Activated gamma-delta T cell treated with Interleukin-2 at 50 U/mL for 16 hours (primary cell): ENCODE results near the gene RPTOR.
"Not testable (repeated sequence)": the region's sequence is repeated elsewhere in the genome, so short reads cannot be mapped to it uniquely, and the experiment has no call there.

Source experiments
- DNase-seq: peaks from one replicate; pipeline ENCODE4 v3.0.0-alpha.2; 2020

RPTOR gene

DNA sequence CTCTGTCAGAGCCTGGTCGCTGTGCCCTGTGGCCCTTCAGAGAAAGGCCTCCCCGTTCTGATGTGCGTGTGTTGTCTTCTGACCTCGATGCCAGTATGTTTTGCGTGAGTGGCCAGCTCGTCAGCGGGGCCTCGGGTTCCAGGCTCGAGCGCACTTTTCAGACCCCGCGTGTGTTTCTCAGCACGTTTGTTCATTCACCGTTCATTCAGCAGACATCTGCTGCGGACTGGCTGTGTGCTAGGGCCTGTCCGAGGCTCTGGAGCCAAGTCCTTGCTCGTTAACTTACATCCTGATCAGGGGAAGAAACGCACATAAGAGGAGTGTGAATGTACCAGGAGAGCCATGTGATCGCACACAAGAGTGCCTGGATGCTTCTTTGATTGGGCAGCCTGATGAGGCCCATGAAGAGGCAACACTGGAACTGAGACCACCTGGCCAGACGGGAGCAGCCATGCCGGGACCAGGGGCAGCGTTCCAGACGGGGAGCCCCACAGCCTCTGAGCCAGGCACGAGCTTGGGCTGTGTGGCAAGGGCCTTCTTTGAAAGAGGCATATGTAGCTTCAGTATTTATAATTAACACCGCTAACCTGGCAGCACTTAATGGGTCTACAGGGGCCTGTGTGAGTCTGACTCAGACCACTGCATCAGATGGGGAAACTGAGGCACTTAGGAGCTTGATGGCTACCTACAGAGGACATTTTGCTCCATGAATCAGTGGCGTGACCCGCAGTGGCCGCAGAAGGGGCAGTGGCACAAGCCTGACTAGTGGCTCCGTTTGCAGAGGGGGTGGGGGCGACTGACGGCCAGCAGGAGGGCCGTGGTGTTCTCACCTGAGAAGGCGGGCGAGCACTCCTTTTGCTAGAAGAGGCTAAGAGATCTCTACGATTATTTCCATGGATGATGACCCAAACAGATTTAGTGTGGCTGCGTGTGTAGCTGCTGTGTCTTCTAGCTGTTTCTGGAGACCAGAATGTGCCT is 259.1 kb downstream of the RPTOR start:
- no peak for DNase-seq

DNA sequence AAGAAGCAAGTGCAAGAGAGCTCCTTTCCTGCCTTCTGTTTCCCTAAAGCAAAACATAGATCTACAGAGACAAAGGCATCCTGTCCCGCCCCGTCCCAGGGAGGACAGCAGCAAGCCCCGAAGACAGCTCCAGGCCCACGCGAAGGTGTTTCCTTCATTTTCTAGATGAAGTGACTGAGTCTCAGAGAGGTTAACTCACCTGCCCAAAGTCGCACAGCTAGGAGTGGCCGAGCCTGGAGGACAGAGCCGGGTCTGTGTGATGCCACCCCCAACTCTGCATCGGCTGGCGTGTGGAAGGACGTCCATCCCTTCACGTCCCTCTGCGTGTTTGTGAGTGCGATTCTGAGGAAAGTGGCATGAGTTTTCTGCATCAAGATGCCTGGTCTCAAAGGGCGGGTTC is 259.8 kb downstream of the RPTOR start:
- no peak for DNase-seq

GRCh38 chr17:80805032-80805751 is 260.6 kb downstream of the RPTOR start:
- no peak for DNase-seq

GRCh38 chr17:80807014-80807413 is 262.4 kb downstream of the RPTOR start:
- no peak for DNase-seq

DNA sequence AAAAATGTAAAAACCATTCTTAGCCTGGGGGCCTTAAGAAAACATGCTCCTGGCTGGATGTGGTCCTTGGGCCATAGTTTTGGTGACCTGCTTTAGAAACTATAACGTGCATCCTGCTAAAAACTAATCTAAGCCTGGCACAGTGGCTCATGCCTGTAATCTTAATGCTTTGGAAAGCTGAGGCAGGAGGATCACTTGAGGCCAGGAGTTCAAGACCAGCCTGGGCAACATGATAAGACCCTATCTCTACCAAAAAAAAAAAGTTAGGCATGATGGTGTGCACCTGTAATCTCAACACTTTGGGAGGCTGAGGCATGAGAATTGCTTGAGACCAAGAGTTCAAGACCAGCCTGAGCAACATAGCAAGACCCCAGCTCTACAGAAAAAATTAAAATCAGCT is 263.2 kb downstream of the RPTOR start:
- DNase-seq: no peak

DNA sequence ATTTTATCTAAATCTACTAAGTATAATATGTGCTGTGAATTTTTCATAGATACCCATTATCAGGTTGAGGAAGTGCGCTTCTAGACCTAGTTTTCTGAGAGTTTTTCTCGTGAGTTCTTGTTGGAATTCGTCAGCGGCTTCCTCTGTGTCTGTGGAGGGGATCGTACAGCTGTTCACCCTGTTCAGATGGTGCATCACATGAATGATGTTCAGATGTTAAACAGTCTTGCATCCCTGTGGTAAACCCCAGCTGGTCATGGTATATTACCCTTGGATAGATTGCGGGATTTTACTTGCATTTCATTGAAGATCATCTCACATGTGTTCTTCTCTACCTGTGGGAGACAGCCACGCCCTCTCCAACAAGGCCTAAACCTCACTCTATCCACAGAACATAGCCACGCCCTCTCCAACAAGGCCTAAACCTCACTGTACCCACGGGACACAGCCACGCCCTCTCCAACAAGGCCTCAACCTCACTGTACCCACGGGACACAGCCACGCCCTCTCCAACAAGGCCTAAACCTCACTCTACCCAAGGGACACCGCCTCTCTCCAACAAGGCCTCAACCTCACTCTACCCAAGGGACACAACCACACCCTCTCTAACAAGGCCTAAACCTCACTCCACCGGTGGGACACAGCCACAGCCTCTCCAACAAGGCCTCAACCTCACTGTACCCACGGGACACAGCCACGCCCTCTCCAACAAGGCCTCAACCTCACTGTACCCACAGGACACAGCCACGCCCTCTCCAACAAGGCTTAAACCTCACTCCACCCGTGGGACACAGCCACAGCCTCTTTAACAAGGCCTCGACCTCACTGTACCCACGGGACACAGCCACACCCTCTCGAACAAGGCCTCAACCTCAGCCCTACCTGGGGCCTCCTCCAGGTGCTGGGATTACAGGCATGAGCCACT is 266.8 kb downstream of the RPTOR start:
- DNase-seq: no peak

DNA sequence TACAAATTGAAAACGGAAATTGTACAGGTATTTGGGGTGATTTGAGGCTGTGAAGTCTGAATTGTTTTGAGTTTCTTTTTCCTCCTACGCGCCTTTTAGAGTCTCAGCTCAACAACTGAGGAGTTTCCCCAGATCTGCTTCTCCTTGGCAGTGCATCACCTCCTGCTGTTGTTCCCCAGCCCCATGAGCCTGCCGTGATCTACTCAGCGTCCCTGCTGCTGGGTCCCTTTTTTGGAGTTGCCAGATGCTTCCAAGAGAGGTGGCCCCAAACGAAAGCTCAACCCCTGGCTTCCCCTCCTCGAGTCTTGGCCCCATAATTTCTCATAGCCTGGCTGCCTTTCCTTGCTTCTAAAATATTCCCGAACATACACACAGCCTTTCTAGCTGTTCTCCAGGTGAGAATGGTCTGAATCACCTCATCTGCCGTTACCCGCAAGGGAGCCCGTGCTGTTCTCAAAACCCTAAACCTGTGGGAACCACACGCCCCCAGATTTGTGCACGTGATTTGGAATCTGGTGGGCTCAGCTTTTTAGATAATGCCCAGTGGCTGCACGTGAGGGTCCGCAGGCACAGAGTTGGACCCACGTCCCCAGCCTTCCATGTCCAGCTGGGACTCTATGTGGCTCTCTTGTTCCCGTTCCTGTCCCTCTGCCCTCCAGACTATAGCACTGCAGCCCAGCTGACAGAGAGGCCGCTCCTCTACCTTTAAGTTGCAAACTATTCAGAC is 267.9 kb downstream of the RPTOR start:
- no peak for DNase-seq

GRCh38 chr17:80813318-80813717 is 268.7 kb downstream of the RPTOR start:
- no peak for DNase-seq

GRCh38 chr17:80814491-80814890 is 269.9 kb downstream of the RPTOR start:
- DNase-seq: no peak

- DNase-seq: no peak
These were observed 270.6 kb downstream of the RPTOR start for GRCh38 chr17:80815151-80815681.

DNA sequence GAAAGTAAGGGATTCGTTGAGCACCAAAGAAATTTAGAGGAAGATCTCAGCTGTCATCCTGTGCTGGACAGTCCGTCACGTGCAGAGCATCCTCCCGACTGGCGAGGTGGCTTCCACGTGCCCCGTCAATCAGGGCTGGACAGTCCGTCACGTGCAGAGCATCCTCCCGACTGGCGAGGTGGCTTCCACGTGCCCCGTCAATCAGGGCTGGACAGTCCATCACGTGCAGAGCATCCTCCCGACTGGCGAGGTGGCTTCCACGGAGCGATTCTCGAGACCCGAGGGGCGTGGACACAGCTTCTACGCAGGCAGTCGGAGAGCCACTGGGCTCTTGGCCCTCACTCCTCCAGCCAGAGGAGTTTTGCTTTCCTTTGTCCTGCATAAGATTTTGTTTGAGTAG is 271.1 kb downstream of the RPTOR start:
- DNase-seq: not testable (repeated sequence)

- DNase-seq: no peak
These were observed 271.8 kb downstream of the RPTOR start for GRCh38 chr17:80816241-80817103.

- DNase-seq: no peak
These were observed 272.7 kb downstream of the RPTOR start for GRCh38 chr17:80817321-80817845.

GRCh38 chr17:80817861-80818260 is 273.2 kb downstream of the RPTOR start:
- DNase-seq: no peak

DNA sequence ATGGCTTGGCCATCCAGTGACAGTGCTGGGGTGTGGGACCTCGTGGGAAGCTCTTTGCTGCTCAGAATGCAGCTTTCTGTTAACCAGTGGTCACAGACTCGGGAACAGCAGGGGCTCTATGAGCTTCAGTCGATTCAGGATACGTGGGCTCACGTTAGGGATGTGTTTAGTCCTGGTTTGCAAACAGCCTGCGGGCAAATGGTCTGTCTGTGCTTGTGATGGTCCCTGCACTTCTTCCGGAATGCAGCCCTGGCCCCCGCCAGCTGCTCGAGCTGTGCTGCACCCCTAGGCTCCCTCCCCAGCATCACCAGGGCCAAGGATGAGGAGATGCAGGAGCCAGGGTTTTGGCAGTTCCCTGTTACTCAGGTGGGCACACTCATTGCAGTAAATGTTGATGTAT is 274.2 kb downstream of the RPTOR start:
- no peak for DNase-seq

DNA sequence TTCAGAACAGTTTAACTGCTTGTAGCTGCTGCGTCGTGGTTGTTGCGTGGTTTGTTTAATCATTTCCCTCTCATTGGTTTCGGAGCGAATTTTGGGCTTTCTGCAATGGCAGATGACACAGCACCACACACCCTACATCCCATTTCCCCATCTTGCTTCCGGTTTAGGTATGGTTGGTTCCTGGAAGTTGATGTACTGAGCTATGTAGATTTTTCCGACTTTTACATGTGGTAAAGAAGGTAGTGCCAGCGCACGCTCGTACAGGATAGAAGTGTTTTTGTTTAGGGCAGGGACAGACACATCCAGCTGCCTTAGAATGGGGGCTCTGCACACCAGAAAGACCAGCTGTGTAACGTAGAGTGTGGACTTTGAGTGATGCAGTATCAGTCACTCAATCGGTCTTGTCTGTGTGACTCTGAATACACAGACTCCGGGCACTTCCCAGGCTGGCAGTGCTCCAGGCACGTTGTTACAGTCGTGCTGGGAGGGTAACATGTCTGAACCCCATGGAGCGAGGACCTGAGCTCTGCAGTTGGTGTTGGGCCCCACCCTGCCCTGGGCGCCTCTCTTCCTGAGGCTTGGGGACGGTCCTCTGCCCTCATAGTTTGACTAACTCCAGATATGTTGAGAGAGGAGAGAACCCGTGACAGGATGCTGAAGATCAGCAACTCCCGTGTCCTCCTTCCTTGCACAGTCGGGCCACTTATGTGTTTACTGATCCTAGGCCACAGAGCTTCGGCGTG is 275.0 kb downstream of the RPTOR start:
- no peak for DNase-seq

DNA sequence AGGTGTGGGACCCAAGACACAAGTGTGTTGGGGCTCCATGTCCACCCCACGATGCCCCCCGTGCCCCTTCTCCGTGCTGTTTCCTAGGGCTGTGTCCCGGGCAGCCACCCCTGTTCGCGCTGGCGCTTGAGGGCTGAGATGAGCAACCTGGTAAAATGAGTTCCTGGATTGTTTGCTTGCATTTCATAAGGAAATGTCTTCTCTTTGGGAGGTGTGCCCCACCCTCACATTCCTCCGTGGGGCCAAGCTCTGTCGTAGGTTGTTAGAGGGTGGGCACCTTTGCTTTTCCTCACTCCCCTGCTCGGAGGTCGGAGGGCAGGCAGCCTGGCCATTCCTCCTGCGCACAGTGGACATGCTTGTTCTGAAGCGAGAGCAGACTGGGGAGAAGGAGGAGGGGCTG is 275.7 kb downstream of the RPTOR start:
- DNase-seq: no peak

DNA sequence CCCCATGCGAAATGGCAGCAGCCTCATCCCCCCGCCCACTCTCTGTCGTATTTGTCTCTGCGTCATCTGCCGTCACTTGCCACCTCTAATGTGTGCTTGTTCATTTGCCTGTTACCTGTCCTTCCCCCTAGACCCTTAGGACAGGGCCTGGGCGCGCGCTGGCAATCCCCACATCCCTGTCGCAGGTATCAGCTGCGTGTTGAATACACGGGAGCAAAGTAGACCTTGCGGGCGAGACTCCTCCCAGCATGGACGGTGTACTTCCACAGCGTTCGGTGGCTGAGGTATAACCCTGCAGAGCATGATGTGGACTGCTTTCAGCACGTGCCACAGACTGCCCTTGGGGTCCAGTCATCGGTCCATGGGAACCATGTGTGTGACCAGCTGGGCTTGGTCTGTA is 276.9 kb downstream of the RPTOR start:
- DNase-seq: no peak

GRCh38 chr17:80822021-80822699 is 277.5 kb downstream of the RPTOR start:
- no peak for DNase-seq
